IMR-90 (cell line): ENCODE measurements around the gene RADIL.

Source experiments
- BHLHE40 ChIP-seq: fragments of 150-350 bp; IDR thresholded peaks from 2 replicates; pipeline ENCODE4 v1.6.1; 2016; ENCODE audit warnings: mild to moderate bottlenecking, low read depth, low read length
- CEBPB ChIP-seq: IDR thresholded peaks from 2 replicates; pipeline ENCODE4 v1.6.1; 2012; ENCODE audit warnings: low read depth, low read length, improper control_type of control experiment
- CHD1 ChIP-seq: IDR thresholded peaks from 2 replicates; pipeline ENCODE4 v1.6.1; 2012; ENCODE audit warnings: low read depth, low read length, improper control_type of control experiment
- CTCF ChIP-seq: conservative IDR thresholded peaks from 2 replicates; pipeline ENCODE4 v1.5.1; 2012; ENCODE audit warnings: mild to moderate bottlenecking, low read depth, low read length, improper control_type of control experiment
- ELK1 ChIP-seq: fragments of 150-350 bp; IDR thresholded peaks from 2 replicates; pipeline ENCODE4 v1.6.1; 2016; ENCODE audit warnings: low read depth, mild to moderate bottlenecking, low read length, moderate library complexity, borderline replicate concordance
- FOS ChIP-seq: fragments of 150-350 bp; IDR thresholded peaks from 2 replicates; pipeline ENCODE4 v1.6.1; 2016; ENCODE audit warnings: low read depth, low read length
- MAFK ChIP-seq: IDR thresholded peaks from 2 replicates; pipeline ENCODE4 v1.6.1; 2012; ENCODE audit warnings: low read depth, low read length, improper control_type of control experiment
- MAZ ChIP-seq: IDR thresholded peaks from 2 replicates; pipeline ENCODE4 v1.6.1; 2012; ENCODE audit warnings: low read depth, mild to moderate bottlenecking, low read length, improper control_type of control experiment, moderate library complexity, borderline replicate concordance
- POLR2A ChIP-seq: IDR thresholded peaks from 2 replicates; pipeline ENCODE4 v1.6.1; 2012; ENCODE audit warnings: mild to moderate bottlenecking, low read depth, low read length
- RAD21 ChIP-seq: IDR thresholded peaks from 2 replicates; pipeline ENCODE4 v1.6.1; 2012; ENCODE audit warnings: low read length, improper control_type of control experiment
- RCOR1 ChIP-seq: IDR thresholded peaks from 2 replicates; pipeline ENCODE4 v1.6.1; 2012; ENCODE audit warnings: mild to moderate bottlenecking, low read length, improper control_type of control experiment; ENCODE audit not compliant: insufficient replicate concordance
- RFX5 ChIP-seq: IDR thresholded peaks from 2 replicates; pipeline ENCODE4 v1.8.0; 2012; ENCODE audit warnings: low read depth, mild to moderate bottlenecking, low read length, moderate library complexity
- SMC3 ChIP-seq: fragments of 150-350 bp; IDR thresholded peaks from 2 replicates; pipeline ENCODE4 v1.6.1; 2016; ENCODE audit warnings: low read depth, mild to moderate bottlenecking, antibody characterized with exemption, low read length, moderate library complexity
- USF2 ChIP-seq: fragments of 150-350 bp; IDR thresholded peaks from 2 replicates; pipeline ENCODE4 v1.6.1; 2017; ENCODE audit warnings: mild to moderate bottlenecking, antibody characterized with exemption, low read length, low read depth

DNA sequence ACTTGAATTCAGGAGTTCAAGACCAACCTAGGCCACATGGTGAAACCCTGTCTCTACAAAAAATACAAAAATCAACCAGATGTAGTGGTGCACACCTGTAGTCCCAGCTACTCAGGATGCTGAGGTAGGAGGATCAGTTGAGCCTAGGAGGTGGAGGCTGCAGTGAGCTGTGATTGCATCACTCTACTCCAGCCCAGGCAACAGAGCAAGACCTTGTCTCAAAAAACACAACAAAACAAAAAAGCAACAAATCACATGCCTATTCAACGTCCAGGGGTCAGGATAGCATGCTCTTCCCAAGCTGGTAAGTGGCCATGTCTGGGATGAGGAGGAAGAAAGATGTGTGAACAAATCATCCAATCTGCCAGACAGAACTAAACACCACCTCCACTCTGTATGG is 6.2 kb upstream of the RADIL start:
- no peak for TF ChIP-seq CTCF
- TF ChIP-seq RAD21, result no peak
- TF ChIP-seq POLR2A, result no peak
- TF ChIP-seq MAFK, result no peak
- no peak for TF ChIP-seq FOS
- no peak for TF ChIP-seq SMC3
- no peak for TF ChIP-seq RFX5
- TF ChIP-seq USF2, result no peak
- no peak for TF ChIP-seq CHD1
- no peak for TF ChIP-seq BHLHE40
- TF ChIP-seq ELK1, result no peak
- TF ChIP-seq MAZ, result no peak
- 0 out of 2 replicates have a peak, but pooled peaks have one; percentile 18 for TF ChIP-seq CEBPB
- TF ChIP-seq RCOR1, result no peak
